ENCODE measurements around the gene PDE3B. TPM values are rescaled to one million over a fixed set of nuclear protein-coding genes. Genes with fewer than 3 reads are reported as not detected.

Gene PDE3B
- total RNA-seq, 1 donor from 2014 or later, result 5.1 TPM

GRCh38 chr11:14842002-14842401 is 198.4 kb downstream of the PDE3B start:
- no peak for DNase-seq (ENCODE audit: low spot score in 2 of 2)
- no peaks in the 10 kb centered on the region for H3K9me3 ChIP-seq
- no peaks in the 10 kb centered on the region for H3K4me1 ChIP-seq
- no peak for TF ChIP-seq CTCF (IDR thresholded peaks at IDR 0.05)
- intact Hi-C loops (cut with DNase I), result no loop called here
- H3K36me3 ChIP-seq, result peaks cover 4 to 13% of the 10 kb centered on the region in 2 donors
- no peak overlapping the region for H3K4me3 ChIP-seq
- H3K27ac ChIP-seq, result no peak overlapping the region
- no peaks in the 10 kb centered on the region for H3K27me3 ChIP-seq

GRCh38 chr11:14852571-14853177 is 209.1 kb downstream of the PDE3B start:
- no peaks in the 10 kb centered on the region for H3K36me3 ChIP-seq
- intact Hi-C loops (cut with DNase I), result no loop called here
- no peak overlapping the region for H3K27ac ChIP-seq
- no peaks in the 10 kb centered on the region for H3K9me3 ChIP-seq
- no peak for DNase-seq (ENCODE audit: low spot score in 2 of 2)
- no peaks in the 10 kb centered on the region for H3K27me3 ChIP-seq
- H3K4me3 ChIP-seq, result no peak overlapping the region
- H3K4me1 ChIP-seq, result no peaks in the 10 kb centered on the region
- no peak for TF ChIP-seq CTCF (IDR thresholded peaks at IDR 0.05)

GRCh38 chr11:14854057-14854456 is 210.5 kb downstream of the PDE3B start:
- intact Hi-C loops (cut with DNase I), result no loop called here
- no peak for TF ChIP-seq CTCF (IDR thresholded peaks at IDR 0.05)
- Histone ChIP-seq H3K36me3 (no peaks in the 10 kb centered on the region), H3K4me1 (no peaks in the 10 kb centered on the region), H3K27ac (no peak overlapping the region), H3K27me3 (no peaks in the 10 kb centered on the region), H3K4me3 (no peak overlapping the region), H3K9me3 (no peaks in the 10 kb centered on the region)
- no peak for DNase-seq (ENCODE audit: low spot score in 2 of 2)

- intact Hi-C loops (cut with DNase I), result no loop called here
- no peak overlapping the region for H3K4me3 ChIP-seq
- no peak for DNase-seq (ENCODE audit: low spot score in 2 of 2)
- H3K4me1 ChIP-seq, result no peaks in the 10 kb centered on the region
- no peaks in the 10 kb centered on the region for H3K27me3 ChIP-seq
- H3K9me3 ChIP-seq, result no peaks in the 10 kb centered on the region
- no peak overlapping the region for H3K27ac ChIP-seq
- H3K36me3 ChIP-seq, result no peaks in the 10 kb centered on the region
- TF ChIP-seq CTCF (IDR thresholded peaks at IDR 0.05), result no peak
Measured at GRCh38 chr11:14855890-14856289, 212.3 kb downstream of the PDE3B start.

GRCh38 chr11:14857621-14858020 is 214.0 kb downstream of the PDE3B start:
- DNase-seq (ENCODE audit: low spot score in 2 of 2), result no peak
- Histone ChIP-seq H3K27ac (no peak overlapping the region), H3K4me1 (no peaks in the 10 kb centered on the region), H3K36me3 (peaks cover 0 to 4% of the 10 kb centered on the region in 2 donors), H3K27me3 (no peaks in the 10 kb centered on the region), H3K9me3 (no peaks in the 10 kb centered on the region), H3K4me3 (no peak overlapping the region)
- intact Hi-C loops (cut with DNase I), result no loop called here
- TF ChIP-seq CTCF (IDR thresholded peaks at IDR 0.05), result no peak

- Histone ChIP-seq H3K4me3 (no peak overlapping the region), H3K36me3 (peaks cover 0 to 6% of the 10 kb centered on the region in 2 donors), H3K27ac (no peak overlapping the region), H3K27me3 (no peaks in the 10 kb centered on the region), H3K9me3 (no peaks in the 10 kb centered on the region), H3K4me1 (no peaks in the 10 kb centered on the region)
- no peak for TF ChIP-seq CTCF (IDR thresholded peaks at IDR 0.05)
- intact Hi-C loops (cut with DNase I), result no loop called here
- DNase-seq (ENCODE audit: low spot score in 2 of 2), result no peak
Measured at GRCh38 chr11:14858404-14858803, 214.8 kb downstream of the PDE3B start.
